GM18861 (cell line): Measurements from ENCODE around the gene RAP1GAP2.
"Not testable (repeated sequence)": the region's sequence is repeated elsewhere in the genome, so short reads cannot be mapped to it uniquely, and the experiment has no call there.

Experiments
- ATAC-seq: cut with Tn5 transposase; IDR thresholded peaks from one replicate; pipeline ENCODE4 v1.9.1; 2021; ENCODE audit not compliant: unreplicated experiment

Gene RAP1GAP2

GRCh38 chr17:2991396-2992180 lies 195.3 kb downstream of the RAP1GAP2 start:
- not testable (repeated sequence) for ATAC-seq

- no peak for ATAC-seq
Observed at GRCh38 chr17:2994441-2994840, 198.2 kb downstream of the RAP1GAP2 start.

GRCh38 chr17:2995377-2995776 lies 199.1 kb downstream of the RAP1GAP2 start:
- ATAC-seq: no peak

- no peak for ATAC-seq
Observed at GRCh38 chr17:2995886-2996809, 199.9 kb downstream of the RAP1GAP2 start.

GRCh38 chr17:2996810-2997670 lies 200.8 kb downstream of the RAP1GAP2 start:
- no peak for ATAC-seq

- not testable (repeated sequence) for ATAC-seq
Observed at GRCh38 chr17:2998469-2998901, 202.2 kb downstream of the RAP1GAP2 start.

- peak; percentile 56 for ATAC-seq
Observed at GRCh38 chr17:3002538-3003295, 206.5 kb downstream of the RAP1GAP2 start.

- ATAC-seq: no peak
Observed at GRCh38 chr17:3003296-3004149, 207.3 kb downstream of the RAP1GAP2 start.

GRCh38 chr17:3004150-3004801 lies 208.0 kb downstream of the RAP1GAP2 start:
- no peak for ATAC-seq

GRCh38 chr17:3004925-3005324 lies 208.7 kb downstream of the RAP1GAP2 start:
- ATAC-seq: no peak

GRCh38 chr17:3005696-3006095 lies 209.5 kb downstream of the RAP1GAP2 start:
- ATAC-seq: no peak

- no peak for ATAC-seq
Observed at GRCh38 chr17:3006801-3007200, 210.6 kb downstream of the RAP1GAP2 start.

GRCh38 chr17:3007651-3008121 lies 211.4 kb downstream of the RAP1GAP2 start:
- no peak for ATAC-seq

- ATAC-seq: no peak
Observed at GRCh38 chr17:3008336-3009288, 212.4 kb downstream of the RAP1GAP2 start.

GRCh38 chr17:3009411-3009920 lies 213.2 kb downstream of the RAP1GAP2 start:
- ATAC-seq: no peak

GRCh38 chr17:3011891-3012290 lies 215.7 kb downstream of the RAP1GAP2 start:
- ATAC-seq: no peak

GRCh38 chr17:3012926-3013581 lies 216.8 kb downstream of the RAP1GAP2 start:
- ATAC-seq: no peak
